ENCODE results near the gene PPIL1.

PPIL1 gene

GRCh38 chr6:36837686-36838085 lies 36.9 kb downstream of the PPIL1 start:
- H3K27ac ChIP-seq, result no peak overlapping the region
- no peak for TF ChIP-seq CTCF (conservative IDR thresholded peaks at IDR 0.05)

- no peak overlapping the region for H3K27ac ChIP-seq
- TF ChIP-seq CTCF (conservative IDR thresholded peaks at IDR 0.05), result no peak
Measured at GRCh38 chr6:36837022-36837339, 37.6 kb downstream of the PPIL1 start.

- no peak overlapping the region for H3K27ac ChIP-seq
- TF ChIP-seq CTCF (conservative IDR thresholded peaks at IDR 0.05), result no peak; the same call in 1 of the 2 replicates
Measured at GRCh38 chr6:36836111-36837021, 38.2 kb downstream of the PPIL1 start.

DNA sequence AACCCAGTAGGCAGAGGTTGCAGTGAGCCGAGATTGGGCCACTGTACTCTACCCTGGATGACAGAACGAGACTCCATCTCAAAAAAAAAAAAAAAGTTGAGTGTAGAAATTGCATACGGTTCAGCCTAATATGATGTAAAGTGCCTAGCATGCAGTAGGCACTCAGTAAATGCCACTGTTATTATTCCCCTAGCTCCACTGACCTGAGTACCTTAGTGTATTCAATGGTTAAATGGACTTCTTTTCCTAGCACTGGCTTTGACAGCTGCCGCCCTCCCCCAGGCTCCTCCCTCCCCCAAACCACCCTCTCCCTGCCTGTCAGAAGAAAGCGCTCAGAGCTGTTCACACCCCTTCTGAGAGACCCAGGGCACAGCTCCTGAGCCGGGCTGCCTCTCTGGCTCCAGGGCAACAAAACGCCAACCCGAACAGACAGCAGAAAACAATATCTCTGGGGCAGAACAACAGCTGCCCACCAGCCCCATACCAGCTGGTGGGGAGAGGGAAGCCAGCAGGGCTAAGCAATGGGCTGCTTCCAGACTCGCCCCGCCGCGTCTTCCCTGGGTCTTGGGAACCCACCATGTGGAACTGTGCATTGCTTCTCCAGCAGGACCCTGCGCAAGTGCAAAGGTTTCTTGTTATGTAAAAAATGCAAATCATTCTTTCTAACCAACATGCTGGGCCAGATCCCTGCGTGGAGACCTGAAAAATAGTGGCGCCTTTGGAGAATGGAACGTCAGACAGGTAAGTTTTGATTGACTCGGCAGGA lies 39.8 kb downstream of the PPIL1 start:
- no peak for TF ChIP-seq CTCF (conservative IDR thresholded peaks at IDR 0.05)
- no peak overlapping the region for H3K27ac ChIP-seq

- H3K27ac ChIP-seq, result no peak overlapping the region
- no peak for TF ChIP-seq CTCF (conservative IDR thresholded peaks at IDR 0.05)
Measured at GRCh38 chr6:36833182-36833789, 41.3 kb downstream of the PPIL1 start.

DNA sequence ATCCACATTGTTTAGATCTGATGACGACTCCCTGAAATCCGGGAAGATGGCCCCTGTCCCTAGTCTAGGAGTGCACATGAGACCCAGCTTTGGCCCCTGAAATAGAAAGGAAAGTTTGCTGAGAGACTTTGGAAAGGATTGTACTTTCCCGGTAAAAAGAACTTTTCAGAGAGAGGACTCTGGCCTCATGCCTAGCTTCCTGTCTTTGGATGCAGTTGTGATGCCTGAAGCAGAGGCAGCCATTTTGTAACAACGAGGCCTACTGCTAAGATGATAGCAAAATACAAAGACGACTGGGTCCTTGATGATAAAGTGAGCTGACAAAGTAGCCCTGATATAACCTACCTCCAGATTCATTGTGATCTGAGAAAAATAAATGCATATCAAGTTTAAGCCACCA lies 42.3 kb downstream of the PPIL1 start:
- H3K27ac ChIP-seq, result no peak overlapping the region
- TF ChIP-seq CTCF (conservative IDR thresholded peaks at IDR 0.05), result no peak

DNA sequence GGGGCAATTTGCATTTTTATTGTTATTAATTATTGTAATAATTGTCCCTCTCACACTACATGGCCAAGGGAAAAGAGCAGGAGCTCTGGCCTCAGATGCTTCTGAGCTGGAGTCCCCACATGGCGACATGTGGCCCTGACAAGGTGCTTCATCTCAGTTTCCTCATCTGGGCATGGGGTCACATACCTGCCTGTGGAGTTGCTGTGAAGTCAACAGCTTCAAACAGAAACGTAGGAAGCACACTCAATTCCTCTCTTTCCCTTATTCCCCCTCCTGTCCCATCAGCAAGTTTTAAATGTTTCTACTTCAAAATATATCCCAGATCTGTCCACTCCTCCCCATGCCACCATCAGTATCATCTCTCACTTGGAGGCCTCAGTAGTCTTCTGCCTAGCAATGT lies 44.0 kb downstream of the PPIL1 start:
- no peak for TF ChIP-seq CTCF (conservative IDR thresholded peaks at IDR 0.05)
- peak overlapping the region; percentile 58 for H3K27ac ChIP-seq

Measured in VCaP (cell line).